PC-3 (cell line): ENCODE data around the gene BNIP5.

Experiments
- EZH2 ChIP-seq: fragments of 300-600 bp; sonication (generic); IDR thresholded peaks from one replicate; pipeline ENCODE4 v1.6.1; 2017; ENCODE audit warnings: antibody characterized with exemption, mild to moderate bottlenecking, low read length; ENCODE audit not compliant: unreplicated experiment
- TF ChIP-seq, protein P1 (sequence below): fragments of 300-600 bp; sonication (generic); conservative IDR thresholded peaks from 2 replicates; pipeline ENCODE4 v1.5.1; 2017; ENCODE audit warnings: antibody characterized with exemption, low read depth, mild to moderate bottlenecking, low read length

DNA sequence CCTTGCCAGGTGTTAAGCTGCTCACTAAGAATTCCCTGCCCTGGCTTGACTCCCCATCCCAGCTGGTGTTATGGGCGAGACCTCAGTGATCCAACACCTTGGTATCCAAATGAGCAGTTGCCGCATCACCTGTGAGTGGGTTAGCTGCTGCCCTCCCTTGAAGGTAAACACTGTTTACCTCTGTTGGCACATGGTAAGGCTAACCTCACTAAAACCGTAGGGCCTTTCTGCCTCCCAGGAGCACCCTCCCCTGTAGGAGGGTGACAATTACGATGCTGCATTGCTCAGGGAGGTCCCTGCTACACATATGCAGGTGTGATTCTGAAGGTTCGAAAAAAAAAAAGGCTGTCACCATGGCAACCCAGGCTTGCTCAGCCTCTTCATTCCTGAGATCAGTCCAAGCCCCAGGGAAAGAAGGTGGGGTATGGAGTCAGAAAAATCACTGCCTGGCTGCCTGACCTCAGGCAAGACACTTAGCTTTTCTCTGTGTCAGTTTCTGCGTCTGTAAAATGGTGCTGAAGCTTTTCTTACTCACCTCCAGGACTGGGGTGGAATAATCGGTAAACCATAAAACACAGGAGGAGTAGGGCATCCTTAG lies 47.3 kb downstream of the BNIP5 start:
- no peak for TF ChIP-seq EZH2
- TF ChIP-seq, protein P1, sequence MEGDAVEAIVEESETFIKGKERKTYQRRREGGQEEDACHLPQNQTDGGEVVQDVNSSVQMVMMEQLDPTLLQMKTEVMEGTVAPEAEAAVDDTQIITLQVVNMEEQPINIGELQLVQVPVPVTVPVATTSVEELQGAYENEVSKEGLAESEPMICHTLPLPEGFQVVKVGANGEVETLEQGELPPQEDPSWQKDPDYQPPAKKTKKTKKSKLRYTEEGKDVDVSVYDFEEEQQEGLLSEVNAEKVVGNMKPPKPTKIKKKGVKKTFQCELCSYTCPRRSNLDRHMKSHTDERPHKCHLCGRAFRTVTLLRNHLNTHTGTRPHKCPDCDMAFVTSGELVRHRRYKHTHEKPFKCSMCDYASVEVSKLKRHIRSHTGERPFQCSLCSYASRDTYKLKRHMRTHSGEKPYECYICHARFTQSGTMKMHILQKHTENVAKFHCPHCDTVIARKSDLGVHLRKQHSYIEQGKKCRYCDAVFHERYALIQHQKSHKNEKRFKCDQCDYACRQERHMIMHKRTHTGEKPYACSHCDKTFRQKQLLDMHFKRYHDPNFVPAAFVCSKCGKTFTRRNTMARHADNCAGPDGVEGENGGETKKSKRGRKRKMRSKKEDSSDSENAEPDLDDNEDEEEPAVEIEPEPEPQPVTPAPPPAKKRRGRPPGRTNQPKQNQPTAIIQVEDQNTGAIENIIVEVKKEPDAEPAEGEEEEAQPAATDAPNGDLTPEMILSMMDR = no peak
